ENCODE measurements around the gene EZR.

GRCh38 chr6:158847786-158848185 is 28.6 kb upstream of the EZR start:
- no peak for TF ChIP-seq CTCF (IDR thresholded peaks at IDR 0.05; ENCODE audit: poor library complexity)
- TF ChIP-seq EZH2phosphoT487 (IDR thresholded peaks at IDR 0.05; ENCODE audit: low read depth, severe bottlenecking, unreplicated experiment): no peak
